AG10803 (cell line): Measurements from ENCODE around the gene IL31RA.

ENCODE experiments used
- DNase-seq: peaks from one replicate; pipeline ENCODE4 v3.0.0; 2010; ENCODE audit warnings: low read depth
- H3K4me3 ChIP-seq: 2 replicates; pipeline ENCODE4 v1.5.1; 2011; ENCODE audit warnings: mild to moderate bottlenecking, low read length, control low read depth
- TF ChIP-seq, protein P1 (sequence below): conservative IDR thresholded peaks from 2 replicates; pipeline ENCODE4 v1.5.1; 2011; ENCODE audit warnings: mild to moderate bottlenecking, low read length, control low read depth, inconsistent platforms

Gene IL31RA

DNA sequence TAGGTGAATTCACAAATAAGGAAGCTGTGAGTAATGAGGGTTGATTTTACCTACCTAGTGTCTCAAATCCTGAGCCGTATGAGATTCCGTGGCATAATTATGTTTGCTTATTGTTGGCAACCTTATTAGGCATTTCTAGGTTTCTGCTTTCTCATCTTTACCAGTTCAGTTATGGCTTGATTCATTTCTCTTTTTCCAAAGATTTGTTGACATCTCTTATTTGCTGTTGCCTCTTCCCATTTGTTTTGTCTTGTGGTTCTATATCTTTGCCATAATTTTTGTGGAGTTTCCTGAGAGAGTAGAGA is 470 bp downstream of the IL31RA start:
- TF ChIP-seq, protein P1, sequence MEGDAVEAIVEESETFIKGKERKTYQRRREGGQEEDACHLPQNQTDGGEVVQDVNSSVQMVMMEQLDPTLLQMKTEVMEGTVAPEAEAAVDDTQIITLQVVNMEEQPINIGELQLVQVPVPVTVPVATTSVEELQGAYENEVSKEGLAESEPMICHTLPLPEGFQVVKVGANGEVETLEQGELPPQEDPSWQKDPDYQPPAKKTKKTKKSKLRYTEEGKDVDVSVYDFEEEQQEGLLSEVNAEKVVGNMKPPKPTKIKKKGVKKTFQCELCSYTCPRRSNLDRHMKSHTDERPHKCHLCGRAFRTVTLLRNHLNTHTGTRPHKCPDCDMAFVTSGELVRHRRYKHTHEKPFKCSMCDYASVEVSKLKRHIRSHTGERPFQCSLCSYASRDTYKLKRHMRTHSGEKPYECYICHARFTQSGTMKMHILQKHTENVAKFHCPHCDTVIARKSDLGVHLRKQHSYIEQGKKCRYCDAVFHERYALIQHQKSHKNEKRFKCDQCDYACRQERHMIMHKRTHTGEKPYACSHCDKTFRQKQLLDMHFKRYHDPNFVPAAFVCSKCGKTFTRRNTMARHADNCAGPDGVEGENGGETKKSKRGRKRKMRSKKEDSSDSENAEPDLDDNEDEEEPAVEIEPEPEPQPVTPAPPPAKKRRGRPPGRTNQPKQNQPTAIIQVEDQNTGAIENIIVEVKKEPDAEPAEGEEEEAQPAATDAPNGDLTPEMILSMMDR = no peak
- peak overlapping the region; percentile 20; the same call in 1 of the 2 replicates for H3K4me3 ChIP-seq
- DNase-seq = no peak

DNA sequence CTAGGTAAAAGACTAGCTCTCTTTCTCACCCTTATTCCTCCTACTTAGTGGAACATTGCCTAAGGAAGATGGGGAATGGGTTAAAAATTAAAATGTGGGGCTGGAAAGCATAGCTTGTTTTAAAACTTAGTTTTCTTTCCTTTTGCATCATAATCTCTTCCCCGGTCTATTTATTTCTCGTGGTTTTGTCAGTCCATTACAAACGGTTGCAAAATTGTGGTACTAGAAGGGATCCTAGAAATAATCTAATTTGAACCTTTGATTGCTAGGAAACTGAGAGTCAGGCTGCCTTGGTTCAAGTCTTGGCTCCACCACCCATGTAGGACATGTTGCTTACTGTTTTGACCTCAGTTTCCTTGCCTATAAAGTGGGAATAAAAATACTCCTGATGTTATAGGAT is 1.3 kb downstream of the IL31RA start:
- TF ChIP-seq, protein P1 = no peak
- DNase-seq = peak; percentile 5
- no peak overlapping the region for H3K4me3 ChIP-seq

DNA sequence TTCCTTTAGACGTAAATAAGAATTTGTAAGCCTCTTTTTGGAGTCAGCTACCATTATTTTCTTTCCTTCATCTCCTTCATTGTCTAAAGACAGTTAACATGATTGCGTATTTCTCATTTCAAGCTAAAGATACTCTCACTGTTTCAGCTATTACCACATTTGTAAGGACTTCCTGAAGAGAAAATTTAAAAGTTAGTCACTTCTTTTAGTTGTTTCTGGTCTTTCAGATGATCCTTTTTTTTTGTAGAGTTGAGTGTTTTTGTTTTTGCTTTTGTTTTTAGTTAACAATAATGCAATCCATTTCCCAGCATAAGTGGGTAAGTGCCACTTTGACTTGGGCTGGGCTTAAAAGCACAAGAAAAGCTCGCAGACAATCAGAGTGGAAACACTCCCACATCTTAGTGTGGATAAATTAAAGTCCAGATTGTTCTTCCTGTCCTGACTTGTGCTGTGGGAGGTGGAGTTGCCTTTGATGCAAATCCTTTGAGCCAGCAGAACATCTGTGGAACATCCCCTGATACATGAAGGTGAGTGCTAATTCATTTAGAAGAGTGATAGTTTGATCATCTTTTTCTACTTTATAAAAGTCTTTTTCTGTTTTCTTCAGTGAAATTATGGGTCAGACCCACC is 2.0 kb downstream of the IL31RA start:
- DNase-seq = peak; percentile 3
- H3K4me3 ChIP-seq = no peak overlapping the region
- TF ChIP-seq, protein P1 = no peak

DNA sequence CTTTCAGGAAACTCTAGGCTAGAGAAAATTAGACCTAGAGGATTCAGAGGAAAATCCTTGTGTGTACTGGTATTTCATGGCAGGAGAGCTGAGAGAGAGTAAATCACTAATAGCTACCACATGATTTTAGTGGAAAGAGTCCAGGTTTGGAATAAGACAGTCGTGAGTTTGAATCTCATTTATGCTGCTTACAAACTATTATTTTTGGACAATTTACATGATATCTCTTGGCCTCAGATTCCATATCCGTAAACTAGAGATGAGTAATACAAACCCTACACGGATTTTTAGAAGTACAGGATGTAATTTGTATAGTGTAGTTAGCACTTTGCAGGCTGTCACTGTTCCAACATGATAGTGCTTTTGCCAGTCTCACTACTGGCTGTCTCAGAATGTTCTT is 2.7 kb downstream of the IL31RA start:
- H3K4me3 ChIP-seq = no peak overlapping the region

DNA sequence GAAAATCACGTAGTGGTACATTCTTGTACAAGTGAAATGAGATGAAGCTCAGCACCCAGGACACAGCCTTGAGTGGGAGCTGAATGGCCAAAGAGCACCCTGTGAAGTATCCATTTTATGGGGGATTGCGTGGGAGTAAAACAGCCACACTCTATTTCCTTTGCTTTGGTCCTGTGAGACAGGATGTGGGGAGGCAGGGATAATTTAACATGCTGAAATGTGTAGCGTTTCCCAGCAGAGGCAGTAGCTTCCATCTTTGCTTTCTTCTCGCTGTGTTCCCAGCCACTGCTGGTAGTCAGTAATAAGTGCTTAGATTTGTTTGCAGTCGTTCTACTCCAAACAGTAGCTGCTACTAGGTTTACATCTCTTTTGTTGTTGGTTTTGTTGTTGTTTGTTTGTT is 4.4 kb downstream of the IL31RA start:
- no peak overlapping the region for H3K4me3 ChIP-seq
- DNase-seq = no peak
- TF ChIP-seq, protein P1 = no peak

More for the DNA sequence above, 2.7 kb downstream of the IL31RA start:
- peak; percentile 57 for DNase-seq
- TF ChIP-seq, protein P1 = no peak

DNA sequence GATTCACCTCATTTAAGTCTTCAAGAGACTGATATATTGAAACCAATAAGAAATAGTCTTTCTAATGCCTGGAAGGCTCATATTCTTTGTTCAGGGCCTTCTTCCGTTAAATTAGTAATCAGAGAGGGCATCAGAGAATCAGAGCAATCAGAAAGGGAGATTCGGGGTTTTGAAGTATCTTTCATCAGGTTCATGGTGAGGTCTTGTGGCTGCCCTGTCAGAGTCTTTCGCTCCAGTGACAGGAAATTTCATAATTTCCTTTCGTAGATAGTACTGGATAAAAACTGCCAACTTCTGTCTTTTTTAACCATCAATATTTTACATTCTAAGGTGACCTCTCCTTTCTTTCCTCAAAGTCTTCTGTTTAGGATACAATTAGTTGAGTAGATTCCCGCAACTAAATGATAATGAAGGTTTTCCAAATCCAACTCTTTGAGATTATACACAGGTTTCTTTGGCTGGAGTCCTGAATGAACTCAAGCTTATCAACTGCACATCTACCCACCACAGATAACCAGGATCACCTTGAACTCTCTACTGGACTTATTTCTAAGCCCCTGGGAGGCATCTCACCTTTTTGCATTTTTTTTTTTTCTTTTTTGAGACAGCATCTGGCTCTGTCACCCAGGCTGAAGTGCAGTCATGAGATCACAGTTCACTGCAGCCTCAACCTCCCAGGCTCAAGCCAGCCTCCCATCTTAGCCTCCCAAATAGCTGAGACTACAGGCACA is 5.5 kb downstream of the IL31RA start:
- TF ChIP-seq, protein P1 = no peak
- no peak overlapping the region for H3K4me3 ChIP-seq
- DNase-seq = no peak

DNA sequence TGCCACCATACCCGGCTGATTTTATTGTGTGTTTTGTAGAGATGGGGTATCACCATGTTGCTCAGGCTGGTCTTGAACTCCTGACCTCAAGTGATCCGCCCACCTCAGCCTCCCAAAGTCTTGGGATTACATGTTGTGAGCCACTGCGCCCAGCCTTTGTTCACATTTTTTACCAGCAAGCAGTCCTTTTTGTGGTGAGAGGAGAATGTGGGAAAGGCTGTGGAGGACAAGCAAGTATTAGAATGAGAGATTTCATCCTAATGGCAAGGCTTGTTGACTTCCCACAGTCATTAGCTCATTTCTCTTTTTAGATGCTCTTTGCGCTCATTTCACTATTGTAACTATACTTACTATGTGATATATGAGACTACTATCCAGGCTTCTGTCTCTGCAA is 6.1 kb downstream of the IL31RA start:
- TF ChIP-seq, protein P1 = no peak
- no peak overlapping the region for H3K4me3 ChIP-seq
- DNase-seq = peak; percentile 25
